AML-193 (cell line): ENCODE data around the gene TUT1.
"Not testable (repeated sequence)": the region's sequence is repeated elsewhere in the genome, so short reads cannot be mapped to it uniquely, and the experiment has no call there.

ENCODE experiments used
- DNase-seq, 2 experiments: peaks; one replicate each; lab custom pipeline; 2025; lab: John Stamatoyannopoulos, UW

Gene TUT1

GRCh38 chr11:62556108-62556874 lies 35.0 kb downstream of the TUT1 start:
- peak; percentile 90 to 96 for DNase-seq

DNA sequence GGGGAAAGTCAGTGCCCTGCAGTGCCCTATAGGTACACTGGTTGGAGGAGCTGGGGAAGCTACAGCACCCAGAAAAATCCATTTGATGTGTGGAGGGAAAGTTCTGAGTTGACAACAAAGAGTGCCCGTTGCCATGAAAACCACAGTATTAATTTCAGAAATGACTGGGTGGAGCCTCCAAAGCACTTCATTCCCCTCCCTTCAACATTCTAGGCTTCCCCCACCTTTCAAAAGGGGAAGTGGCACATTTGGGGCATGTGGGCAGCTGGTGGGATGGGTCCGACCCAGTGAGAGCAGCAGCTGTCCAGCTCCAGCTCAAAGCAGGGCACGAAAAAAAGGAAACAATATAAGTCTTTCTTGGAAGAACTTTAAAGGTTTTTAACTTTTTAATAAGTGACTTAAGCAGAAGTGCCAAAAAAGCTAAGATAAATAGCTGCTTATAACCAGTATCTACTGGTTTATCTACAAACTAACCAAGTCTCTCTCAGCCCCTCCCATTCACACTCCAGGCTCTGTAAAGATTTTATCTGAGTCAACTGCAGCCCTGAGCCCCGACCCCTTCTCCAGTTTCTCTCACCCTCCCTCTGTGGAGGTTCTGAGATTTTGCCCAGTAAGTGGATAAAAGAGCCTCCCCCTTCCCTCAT lies 35.7 kb downstream of the TUT1 start:
- peak; percentile 90 to 91 for DNase-seq

DNA sequence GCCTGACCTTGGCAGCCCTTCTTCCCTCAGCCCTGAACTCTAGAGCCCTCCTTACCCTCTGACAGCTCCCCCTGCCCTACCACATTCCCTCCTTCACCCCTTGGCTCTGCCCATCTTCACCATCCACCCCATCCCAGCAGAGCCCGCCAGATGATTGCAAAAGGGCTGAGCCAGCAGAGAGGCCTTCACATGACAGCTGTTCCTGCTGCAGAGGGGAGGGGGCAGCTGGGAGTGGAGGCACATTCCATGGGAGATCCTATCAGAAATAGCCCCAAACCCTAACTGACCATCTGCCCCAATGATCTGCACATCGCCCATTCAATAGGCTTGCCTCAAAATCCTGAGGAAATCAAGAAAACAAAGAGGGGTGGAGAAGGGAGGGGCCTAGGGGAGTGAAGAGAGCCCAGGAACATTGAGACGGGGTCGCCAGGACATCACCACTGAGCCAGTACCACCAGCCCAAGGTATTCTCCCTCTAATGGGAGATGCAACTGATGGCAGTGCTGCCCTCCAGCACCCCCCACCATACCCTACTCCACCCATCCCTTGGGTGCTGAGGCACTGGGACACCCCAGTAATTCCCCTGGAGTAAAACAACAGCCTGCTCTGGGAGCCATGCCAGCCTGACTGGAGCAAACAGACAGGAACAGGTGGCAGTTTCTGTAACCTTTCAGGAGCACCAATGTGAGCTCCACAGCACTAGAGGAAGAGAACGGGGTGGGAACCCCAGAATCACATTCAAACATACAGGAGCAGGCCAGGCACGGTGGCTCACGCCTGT lies 36.7 kb downstream of the TUT1 start:
- DNase-seq = no peak

GRCh38 chr11:62553839-62554361 lies 37.4 kb downstream of the TUT1 start:
- DNase-seq = no peak

- DNase-seq = peak; percentile 77 to 84
These were observed 38.1 kb downstream of the TUT1 start for GRCh38 chr11:62553080-62553838.

GRCh38 chr11:62552485-62553079 lies 38.7 kb downstream of the TUT1 start:
- no peak for DNase-seq

- not testable (repeated sequence) for DNase-seq
These were observed 40.8 kb downstream of the TUT1 start for GRCh38 chr11:62550478-62550877.

DNA sequence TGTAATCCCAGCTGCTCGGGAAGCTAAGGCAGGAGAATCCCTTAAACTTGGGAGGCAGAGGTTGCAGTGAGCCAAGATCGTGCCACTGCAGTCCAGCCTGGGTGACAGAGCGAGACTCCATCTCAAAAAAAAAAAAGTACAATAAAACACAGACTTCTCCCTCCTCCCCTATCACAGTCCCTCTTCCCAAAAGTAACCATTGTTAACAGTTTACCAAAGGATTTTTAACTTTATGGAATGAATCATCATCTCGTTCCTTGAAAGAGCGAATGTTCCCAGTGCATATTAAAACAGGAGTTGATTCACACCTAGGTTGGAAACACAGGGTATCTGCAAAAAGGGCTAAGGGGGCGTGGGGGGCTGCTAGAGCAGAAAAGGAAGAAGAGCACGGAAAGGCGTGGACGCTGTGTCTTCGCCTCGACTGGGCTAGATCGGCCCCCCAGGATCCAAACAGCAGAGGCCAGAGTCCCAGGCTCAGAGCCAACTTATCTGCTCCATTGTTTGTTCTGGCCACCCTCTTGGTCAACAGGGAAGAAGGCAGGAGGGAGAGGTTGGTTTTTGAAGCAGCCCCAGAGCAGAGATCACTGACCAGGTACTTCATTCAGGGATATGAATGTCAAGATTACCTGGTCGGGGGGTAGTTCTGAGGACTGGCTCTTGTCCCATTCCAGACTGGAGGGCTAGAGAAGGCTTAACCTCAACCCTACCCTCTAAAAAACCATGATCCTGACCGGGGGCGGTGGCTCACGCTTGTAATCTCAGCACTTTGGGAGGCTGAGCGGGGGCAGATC lies 42.6 kb downstream of the TUT1 start:
- no peak for DNase-seq

- no peak for DNase-seq
These were observed 43.5 kb downstream of the TUT1 start for GRCh38 chr11:62547691-62548281.

DNA sequence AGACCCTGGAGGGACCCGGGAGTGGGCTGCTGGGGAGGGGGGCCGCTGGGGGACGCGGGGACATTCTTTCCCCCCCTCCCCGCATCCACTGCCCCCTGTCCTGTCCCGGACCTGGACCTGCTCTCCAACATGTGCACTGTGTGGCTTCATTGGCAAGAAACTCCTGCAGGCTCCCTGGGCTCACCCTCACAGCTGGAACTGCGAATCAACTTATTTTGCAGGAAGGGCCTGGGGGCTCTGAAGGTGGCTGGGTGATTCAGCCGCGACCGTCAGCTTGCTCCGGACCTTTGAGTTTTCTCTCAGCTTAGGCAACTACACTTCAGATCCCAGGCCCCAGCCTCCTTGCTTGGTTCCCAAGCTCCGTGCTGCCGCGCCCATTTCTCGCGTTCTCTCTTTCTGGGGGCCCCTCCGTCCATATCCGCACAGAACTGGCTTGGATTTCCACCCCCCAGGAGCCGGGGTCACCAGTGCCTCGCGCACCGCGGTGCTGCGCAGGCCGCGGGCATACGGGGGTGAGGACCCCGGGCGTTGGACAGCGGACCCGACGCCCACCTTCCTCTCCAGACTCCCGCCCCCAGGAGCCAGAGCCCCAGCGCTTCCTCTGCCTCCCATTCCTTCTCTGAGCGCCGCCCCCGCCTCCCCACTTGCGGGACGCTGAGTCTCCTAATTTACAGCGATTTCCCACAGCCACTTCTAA lies 44.2 kb downstream of the TUT1 start:
- DNase-seq = no peak

DNA sequence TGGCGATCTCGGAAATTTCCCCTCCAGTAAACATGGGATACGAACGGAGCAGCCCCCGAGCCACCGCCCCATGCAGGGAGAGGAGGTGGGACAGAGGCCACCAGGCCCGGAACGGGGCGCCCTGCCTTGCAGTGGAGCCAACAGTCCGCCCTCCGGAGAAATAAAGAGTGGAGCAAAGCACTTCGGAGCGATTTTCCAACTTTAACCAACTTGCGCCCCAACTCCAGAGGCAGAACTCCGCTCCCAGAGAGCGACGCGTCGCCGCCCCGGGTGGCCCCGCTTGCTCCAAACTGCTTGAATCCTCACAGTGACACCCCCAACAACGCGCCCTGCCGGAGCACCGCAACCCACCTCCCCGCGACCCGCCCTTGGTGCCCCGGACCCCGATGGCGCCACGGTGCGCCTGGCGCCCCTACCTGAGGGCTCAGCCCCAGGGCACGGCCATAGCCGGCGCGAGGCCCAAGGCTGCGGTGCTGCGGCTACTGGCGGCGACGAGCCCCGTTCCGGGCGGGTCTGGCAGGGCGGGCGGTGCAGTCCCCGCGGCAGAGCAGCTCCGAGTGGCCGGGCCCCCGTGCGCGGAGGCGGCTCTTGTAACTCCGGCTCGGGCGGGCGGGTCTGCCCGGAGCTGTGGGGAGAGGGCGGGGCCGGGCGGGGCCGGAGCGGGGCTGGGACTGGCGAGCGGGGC lies 44.9 kb downstream of the TUT1 start, which contains the start of gene AHNAK:
AHNAK (minus strand) TSS at position 563 of the 685 bp plus-strand sequence. CDS start 10,708 bp downstream, outside the sequence.
- DNase-seq = no peak

DNA sequence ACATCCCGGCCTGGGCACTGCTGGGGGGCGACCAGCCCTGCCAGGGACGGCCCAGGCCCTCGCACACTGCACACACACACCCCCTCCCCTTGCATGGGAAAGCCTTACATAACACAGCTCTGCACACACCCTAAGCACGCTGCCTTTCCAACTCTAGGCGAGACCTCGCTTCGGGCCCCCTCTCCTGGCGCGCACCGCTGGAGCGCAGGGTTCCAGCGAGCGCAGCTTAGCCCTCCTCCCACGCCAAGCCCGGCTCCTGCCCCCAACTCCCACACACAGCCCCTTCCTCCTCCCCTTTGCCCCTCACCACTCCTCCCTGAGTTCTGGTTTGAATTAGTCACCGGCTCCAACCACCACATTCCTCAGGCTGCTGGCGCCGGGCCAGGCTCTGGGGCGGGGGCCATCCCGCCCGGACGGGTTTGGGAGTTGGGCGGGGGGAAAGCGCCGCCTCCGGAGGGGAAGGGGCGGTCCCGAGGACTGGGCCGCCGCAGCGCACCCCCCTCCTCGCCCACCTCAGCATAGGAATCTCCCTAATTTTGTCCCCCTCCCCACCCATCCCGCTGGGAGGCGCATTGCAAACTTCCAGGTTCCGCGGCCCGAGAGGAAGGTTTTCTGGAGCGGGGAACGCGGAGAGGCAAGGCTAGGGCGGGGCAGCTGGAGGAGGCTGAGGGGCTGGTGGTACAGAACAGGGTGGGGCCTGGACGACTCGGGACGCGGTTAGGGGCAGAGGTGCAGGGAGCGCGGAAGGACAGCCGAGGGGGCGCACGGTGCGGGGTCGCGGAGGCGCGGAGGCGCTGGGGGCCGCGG lies 45.7 kb downstream of the TUT1 start:
- no peak for DNase-seq

- DNase-seq = no peak
These were observed 46.5 kb downstream of the TUT1 start for GRCh38 chr11:62544581-62545436.

DNA sequence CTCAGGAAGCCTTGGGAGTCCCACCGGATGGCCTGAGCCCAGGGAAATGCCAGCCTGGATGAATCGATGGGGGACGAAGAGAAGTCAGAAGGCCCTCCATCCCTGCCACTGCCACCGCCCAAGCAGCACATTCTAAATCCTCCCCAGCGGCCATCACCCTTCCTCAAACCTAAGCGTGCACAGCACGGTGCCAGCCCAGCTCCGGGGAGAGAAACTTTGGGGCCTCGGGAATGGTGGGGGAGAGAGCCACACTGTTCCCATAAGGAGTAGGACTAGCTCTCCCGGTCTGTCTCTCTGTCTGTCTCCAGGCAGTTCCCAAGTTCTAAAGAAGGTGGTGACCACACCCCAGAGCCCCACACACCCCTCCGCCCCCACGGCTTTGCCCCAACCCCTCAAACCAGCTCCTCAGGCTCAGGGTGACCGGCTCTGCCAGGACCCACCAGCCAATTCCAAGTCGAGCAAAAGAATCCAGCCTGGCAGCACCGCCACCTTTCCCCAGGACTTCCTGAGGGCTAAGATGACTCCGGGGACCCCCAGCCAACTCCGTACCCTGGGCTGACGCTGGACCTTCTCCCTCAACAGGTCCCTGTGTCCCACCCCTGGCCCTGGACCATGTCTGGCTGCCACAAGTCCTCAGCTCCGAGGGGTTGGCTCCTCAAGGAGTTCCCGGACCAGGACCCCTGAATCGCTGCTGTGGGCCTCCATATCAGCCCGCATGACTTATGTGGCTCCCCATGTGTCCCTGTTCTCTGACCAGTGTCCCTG lies 47.5 kb downstream of the TUT1 start:
- no peak for DNase-seq

DNA sequence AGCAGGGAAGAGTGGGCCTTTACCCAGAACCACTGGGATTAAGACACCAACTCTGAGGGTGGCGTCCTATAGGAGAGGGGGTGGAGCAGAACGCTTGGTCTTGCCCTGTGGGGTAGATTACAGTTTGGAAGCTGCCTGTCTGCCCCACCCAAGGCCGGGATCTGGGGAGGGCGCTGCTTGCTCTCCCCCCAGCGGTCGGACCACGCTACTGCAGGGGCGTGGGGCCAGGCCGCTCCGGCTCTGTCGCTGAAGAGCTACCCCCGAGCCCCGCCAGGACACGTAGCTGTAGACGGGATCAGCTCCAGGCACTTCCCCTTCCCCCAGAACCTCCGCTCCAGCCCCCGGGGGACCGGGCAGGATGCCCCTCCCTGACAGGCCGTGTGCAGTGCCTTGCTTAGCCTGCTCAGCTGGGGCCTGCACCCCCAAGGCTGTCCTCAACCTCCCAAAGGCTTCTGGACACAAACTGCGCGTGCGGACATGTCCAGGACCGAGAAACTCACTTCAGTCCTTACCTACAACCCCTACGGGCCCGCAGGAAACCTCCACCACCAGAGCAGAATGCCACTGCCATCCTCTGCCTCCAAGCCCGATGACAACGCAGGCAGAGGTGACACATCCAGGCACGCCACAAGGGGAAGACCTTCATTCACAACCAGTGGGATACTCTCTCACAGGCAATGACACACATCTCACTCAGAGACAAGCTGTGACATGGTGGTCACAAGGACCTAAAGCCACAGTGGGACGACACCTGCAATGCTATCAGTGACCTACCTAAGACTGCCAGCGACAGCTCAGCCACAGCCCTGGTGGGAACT lies 48.4 kb downstream of the TUT1 start:
- peak; percentile 57 to 67 for DNase-seq
